ENCODE measurements around the gene DPY19L3.

The DPY19L3 gene

DNA sequence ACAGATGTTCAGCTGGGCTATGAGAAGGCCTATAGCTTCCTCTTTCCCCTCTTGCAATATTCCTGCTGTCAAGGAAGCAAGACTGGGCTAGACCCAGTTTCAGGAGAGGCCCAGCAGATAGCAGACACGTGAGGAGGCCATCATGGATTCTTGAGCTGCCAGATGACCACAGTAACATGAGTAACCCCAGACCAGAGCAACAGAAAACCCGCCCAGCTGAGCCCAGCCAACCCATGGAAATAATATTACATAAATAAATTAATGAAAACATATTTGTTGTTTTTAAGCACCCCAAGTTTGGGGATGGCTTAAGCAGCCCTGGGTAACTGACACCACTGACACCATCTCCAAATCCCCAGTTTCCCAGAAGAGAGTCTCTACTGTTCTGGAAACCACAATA lies 125.2 kb downstream of the DPY19L3 start:
- ATAC-seq = no peak

DNA sequence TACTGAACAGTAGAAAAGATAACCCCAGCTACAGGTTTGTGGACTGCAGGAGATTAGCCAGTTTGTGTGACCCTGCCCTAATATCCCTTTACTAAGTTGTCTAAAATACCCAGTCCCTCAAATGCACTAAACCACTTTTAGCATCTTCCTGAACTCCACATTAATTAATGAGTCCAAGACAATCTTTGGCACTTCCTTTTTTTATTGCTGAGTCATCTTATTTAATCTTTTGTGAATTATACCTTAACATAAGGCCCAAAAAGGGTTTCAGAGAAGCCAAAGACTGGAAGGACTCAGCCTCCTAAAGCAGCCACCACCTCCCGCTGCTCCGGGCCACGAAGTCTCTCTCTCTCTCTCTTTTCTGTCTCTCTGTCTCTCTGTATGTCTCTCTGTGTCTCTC lies 126.7 kb downstream of the DPY19L3 start:
- no peak for ATAC-seq
